Omental fat pad (tissue), 4 donors: ENCODE measurements around the gene NEU3. TPM values are rescaled to one million over a fixed set of nuclear protein-coding genes. Genes with fewer than 3 reads are reported as not detected.
A peak's percentile ranks its signal among the peaks of the same experiment; 100 is the strongest.
"Not testable (repeated sequence)": the region's sequence is repeated elsewhere in the genome, so short reads cannot be mapped to it uniquely, and the experiment has no call there.

Experiments used
- ATAC-seq: fragments of 150-250 bp; one replicate; pipeline ENCODE4 v1.9.1; 2016; ENCODE audit warnings: mild to moderate bottlenecking, moderate library complexity; ENCODE audit not compliant: low FRiP score
- DNase-seq: peaks from one replicate; pipeline ENCODE4 v3.0.0-alpha.2; 2019; ENCODE audit warnings: low spot score
- CTCF ChIP-seq, 3 donors: fragments of 450-650 bp; IDR thresholded peaks; one replicate each; pipeline ENCODE4 v1.5.1; 2016 to 2017; ENCODE audit warnings: antibody characterized with exemption in 3 of 3, mild to moderate bottlenecking in 3 of 3, moderate library complexity in 2 of 3
- total RNA-seq, 4 donors: library from RNA; depleted of rRNA; stranded (reverse); fragments of >200 nt; gene quantifications; one replicate each; pipeline ENCODE4 v1.1.0, GENCODE V29; 2016

The NEU3 gene
- total RNA-seq, 4 donors from 2014 or later = 4.6 to 9.6 (median 6.2) TPM

- DNase-seq = no peak
- no peak for TF ChIP-seq CTCF (IDR thresholded peaks at IDR 0.05)
- ATAC-seq = no peak
These were observed 13.0 kb downstream of the NEU3 start for GRCh38 chr11:75001686-75002085.

- ATAC-seq = no peak
- no peak for TF ChIP-seq CTCF (IDR thresholded peaks at IDR 0.05)
- no peak for DNase-seq
These were observed 13.8 kb downstream of the NEU3 start for GRCh38 chr11:75002516-75002915.

- DNase-seq (no peak), ATAC-seq (no peak)
- no peak for TF ChIP-seq CTCF (IDR thresholded peaks at IDR 0.05)
These were observed 15.5 kb downstream of the NEU3 start for GRCh38 chr11:75004215-75004614.

- no peak for TF ChIP-seq CTCF (IDR thresholded peaks at IDR 0.05)
- ATAC-seq = no peak
- DNase-seq = no peak
These were observed 22.6 kb downstream of the NEU3 start for GRCh38 chr11:75011357-75011756.

- no peak for DNase-seq
- ATAC-seq = no peak
- TF ChIP-seq CTCF (IDR thresholded peaks at IDR 0.05) = no peak
These were observed 23.1 kb downstream of the NEU3 start for GRCh38 chr11:75011872-75012271.

GRCh38 chr11:75013051-75013450 is 24.3 kb downstream of the NEU3 start:
- ATAC-seq (no peak), DNase-seq (no peak)
- TF ChIP-seq CTCF (IDR thresholded peaks at IDR 0.05) = no peak

- TF ChIP-seq CTCF (IDR thresholded peaks at IDR 0.05) = no peak
- peak; percentile 56 for ATAC-seq
- no peak for DNase-seq
These were observed 25.4 kb downstream of the NEU3 start for GRCh38 chr11:75014129-75014528.

- not testable (repeated sequence) for ATAC-seq, DNase-seq
These were observed 30.5 kb downstream of the NEU3 start for GRCh38 chr11:75019200-75019599.

- ATAC-seq, DNase-seq: not testable (repeated sequence)
These were observed 31.6 kb downstream of the NEU3 start for GRCh38 chr11:75020328-75020727.
